Ovary (tissue), 3 donors: ENCODE data around the gene BRIP1.

Experiments used
- CTCF ChIP-seq, 3 donors: fragments of 450-650 bp in 2 of 3; fragments of 200-600 bp in 1 of 3; IDR thresholded peaks; one replicate each; pipeline versions ENCODE4 v1.5.1 to v1.8.0; 2016 to 2022; ENCODE audit warnings: antibody characterized with exemption in 3 of 3, mild to moderate bottlenecking in 1 of 3
- EP300 ChIP-seq: sonication (generic); formaldehyde crosslinking; IDR thresholded peaks from one replicate; pipeline ENCODE4 v1.6.1; 2017; ENCODE audit warnings: antibody characterized with exemption
- POLR2A ChIP-seq: fragments of 450-650 bp; IDR thresholded peaks from one replicate; pipeline ENCODE4 v1.6.1; 2017; ENCODE audit warnings: antibody characterized with exemption, mild to moderate bottlenecking, moderate library complexity
- donor health status: DM: no; HTN: no; CAD: no.

GRCh38 chr17:61877837-61878236, 14.5 kb upstream of the BRIP1 start:
- TF ChIP-seq CTCF (IDR thresholded peaks at IDR 0.05) (no peak), EP300 (no peak), POLR2A (no peak)
